GM10847 (cell line): Measurements from ENCODE around the gene ENPP1.

Source experiments
- POLR2A ChIP-seq: IDR thresholded peaks from 2 replicates; pipeline ENCODE4 v1.6.1; 2011; ENCODE audit not compliant: insufficient read length; ENCODE audit errors: extremely low read depth

ENPP1 gene

DNA sequence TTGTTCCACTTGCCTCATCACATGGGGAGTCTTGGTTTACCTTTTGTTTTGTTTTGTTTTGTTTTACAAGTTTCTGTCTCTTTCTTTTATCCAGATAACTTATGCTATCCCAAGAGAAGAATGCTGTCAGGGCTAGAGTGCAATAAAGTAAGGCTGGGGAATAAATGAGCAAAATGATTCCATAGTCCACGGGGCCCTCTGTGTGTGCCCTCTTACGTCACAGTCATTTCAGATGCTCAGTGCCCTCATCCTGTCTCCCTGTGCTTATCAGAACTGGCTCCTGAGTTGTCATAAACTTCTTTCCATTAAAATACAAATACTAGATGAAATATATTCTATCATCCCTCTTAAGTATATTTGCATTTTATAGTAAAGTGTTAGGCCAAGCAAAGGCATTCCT is 30.8 kb upstream of the ENPP1 start:
- no peak for TF ChIP-seq POLR2A

DNA sequence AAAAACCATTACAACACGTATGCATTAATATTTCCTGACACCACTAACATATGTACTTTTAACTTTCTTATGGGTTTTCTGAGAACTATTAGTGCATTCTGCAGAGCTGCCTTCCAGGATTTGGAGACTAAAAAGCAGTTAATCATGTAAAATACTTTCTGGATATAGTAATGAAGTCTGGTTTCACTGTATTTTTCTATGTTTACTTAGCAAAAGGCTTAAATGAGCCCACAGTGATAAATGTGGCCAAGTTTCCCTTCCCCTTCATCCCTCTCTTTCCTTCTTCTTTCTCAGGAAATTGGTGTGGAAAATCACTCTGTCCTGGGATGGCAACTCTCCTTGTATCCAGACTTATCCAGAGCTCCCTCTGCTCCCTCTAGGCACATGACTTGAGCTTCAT is 29.7 kb upstream of the ENPP1 start:
- TF ChIP-seq POLR2A, result no peak

DNA sequence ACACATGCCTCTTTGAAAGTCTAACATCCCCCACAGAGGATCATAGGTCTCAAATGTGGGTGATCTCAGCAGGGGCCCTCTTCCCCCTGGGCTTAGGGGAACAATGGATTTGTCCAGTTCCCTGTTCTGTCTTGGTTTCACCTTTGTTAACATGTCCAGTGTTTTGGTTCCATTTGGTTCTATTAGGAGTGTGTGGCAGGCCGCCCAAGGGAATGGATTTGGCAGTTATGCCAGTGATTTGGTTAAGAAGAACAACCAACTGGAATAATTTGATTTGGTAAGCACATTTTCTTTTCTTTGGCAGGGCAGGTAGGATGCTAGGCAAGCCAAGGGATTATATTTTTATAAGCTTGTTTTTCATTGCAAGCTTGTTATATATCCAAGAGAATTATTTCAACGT is 28.5 kb upstream of the ENPP1 start:
- no peak for TF ChIP-seq POLR2A

DNA sequence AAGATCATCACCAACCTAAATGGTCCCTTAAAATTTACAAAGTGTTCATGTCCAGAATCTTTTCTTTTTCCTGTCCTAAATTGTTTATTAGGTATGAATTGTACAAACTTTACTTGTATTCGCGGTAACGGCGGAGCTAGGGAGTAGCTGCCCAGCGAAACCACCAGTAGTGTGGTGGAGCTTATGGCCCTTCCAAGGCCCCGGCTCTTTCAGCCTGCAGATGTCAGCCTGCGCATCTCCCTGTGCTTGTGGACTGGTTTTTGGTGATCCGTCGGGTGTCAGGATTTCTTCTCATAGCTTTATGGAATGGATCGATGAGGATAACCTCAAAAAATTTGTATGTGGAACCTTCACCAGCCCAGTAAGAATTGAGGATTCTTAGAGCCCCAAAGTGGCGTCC is 27.2 kb upstream of the ENPP1 start:
- no peak for TF ChIP-seq POLR2A

DNA sequence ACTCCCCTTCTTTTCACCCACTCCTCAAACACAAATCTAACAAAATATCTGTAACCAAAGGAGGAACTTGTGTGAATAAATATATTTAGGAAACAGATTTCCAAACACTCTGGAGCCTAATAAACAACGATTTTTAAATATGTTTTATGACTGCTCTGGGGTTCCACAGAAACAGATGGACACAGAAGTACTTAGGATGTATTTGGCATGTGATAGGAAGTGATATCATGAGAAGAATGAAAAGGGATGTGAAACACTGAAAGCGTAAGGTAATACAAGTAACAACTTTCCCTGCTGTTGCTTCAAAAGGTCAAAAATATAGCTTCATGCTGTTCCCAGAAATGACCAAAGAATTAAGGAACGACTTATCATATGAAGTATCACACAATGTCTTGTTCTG is 26.1 kb upstream of the ENPP1 start:
- TF ChIP-seq POLR2A, result no peak

DNA sequence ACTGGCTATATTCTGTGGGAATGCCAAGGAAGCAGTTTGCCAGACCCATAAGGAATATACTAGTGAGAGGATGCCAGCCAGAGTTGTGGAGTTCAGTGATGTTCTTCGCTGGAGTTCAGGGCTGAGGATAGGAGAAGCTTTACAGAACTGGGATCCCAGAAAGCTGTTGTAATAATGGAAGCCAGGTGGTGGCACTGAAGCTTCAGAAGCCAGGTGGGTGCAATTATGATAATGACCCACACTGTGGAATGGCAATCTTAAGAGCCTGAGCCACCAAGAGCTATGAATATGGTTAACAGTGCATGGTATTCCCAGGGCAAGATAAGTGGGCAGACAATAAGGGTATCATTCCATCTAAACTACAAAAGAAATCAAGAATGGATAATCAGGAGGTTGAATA is 25.1 kb upstream of the ENPP1 start:
- no peak for TF ChIP-seq POLR2A

DNA sequence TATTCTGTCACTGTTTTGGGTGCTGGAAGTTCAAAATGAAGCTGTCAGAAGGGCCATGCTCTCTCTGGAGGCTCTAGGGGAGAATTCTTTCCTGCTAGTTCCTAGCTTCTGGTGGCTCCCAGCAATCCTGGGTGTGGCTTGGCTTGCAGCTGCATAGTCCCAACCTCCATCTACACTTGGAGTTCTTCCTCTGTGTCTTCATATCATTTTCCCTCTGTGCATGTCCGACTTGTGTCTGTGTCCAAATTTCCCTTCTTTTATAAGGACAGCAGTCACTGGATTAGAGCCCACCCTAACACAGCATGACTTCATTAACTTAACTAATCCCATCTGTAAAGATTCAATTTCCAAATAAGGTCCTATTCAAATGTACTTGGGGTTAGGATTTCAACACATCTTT is 23.3 kb upstream of the ENPP1 start:
- TF ChIP-seq POLR2A, result no peak

DNA sequence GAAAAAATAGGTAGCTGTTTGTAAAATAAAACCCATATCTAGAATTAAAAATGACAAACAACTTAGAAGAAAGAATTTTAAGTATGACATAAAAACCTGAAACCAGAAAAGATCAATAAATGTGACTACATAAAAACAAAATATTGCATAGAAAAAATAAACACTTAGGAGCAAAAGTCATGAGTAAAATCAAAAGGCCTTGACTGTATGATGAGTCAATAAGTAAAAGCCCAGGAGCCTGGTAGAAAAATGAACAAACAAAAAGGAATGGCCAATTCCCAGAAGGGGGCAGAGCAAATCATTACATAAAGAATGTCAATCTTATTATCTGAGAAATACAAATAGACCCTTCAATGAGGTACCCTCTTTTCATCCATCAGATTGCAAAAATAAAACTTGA is 20.7 kb upstream of the ENPP1 start:
- TF ChIP-seq POLR2A, result no peak

DNA sequence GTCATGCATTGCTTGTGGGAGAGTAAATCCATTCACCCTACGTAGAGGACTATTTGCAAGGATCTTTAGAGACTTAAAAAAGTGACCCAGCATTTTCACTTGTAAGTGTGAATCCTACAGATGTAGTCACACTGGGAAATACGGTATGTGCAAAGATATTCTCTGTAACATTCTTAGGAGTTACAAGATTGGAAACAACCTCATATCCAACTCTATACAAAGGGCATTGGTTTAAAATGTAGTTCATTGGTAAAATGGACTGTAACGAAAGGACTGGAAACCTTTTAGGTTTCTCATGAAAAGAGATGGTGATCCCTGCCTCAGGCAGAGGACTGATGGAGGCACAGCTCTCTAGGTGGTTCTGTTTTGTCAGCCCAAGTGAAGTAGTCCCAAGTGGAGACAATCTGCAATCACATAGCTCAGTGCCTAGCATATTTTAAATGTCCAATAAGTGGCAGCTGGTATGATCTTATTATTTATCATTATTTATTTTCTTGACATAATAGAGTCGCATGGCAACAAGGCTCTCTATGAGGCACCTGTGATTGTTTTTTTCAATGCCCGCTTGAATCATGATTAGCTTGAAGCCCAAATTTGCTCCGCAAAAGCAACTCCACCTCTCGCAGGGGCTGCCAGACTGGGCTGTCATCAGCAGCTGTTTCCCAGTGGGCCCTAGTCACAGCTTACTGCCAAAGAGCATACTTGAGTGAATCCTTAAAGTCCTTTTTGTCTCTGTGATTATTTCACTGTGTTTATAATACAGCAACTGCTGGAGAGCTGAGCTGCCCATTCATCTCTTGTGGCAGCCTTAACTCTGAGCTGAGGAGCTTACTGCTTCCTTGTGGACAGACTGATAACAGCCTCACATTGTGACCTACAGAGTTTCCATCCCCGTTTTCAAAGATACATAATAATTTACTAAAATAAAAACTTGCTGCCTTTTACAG is 19.8 kb upstream of the ENPP1 start:
- TF ChIP-seq POLR2A, result no peak

DNA sequence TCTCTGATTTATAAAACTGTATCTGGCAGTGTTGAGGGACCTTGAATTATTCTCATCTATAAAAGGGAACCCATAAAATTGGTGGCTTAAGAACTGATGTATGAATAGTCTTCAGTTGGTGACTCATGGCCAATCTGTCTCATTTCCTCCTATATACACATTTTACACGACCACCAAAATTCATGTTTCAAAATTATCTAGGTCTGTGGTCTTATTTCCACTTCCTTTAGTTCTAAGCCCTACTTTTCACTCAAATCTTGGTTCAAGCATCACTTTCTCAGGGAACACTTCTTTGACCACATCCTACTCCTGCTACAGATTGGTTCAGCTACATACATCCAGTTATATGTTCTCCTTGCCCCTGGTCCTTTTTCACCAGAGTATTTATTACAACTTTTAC is 18.6 kb upstream of the ENPP1 start:
- TF ChIP-seq POLR2A, result no peak

DNA sequence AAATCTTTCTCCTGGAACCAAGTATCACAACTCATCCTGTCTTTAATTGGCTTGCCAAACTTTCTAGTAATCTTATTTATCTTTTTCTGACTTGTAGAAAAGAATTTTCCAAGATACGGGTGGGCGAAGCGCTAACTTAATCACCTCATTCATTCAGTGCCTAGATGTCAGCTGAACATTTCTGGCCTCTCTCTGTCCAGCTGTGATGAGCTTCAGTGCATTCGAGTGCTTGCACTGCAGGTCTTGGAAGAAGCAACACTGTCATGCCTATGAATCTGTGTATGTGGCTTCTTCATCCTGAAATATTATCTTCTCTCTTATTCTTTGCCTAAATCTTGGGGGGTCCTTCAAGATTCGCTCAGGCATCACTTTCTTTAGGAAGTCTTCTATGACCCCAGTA is 16.3 kb upstream of the ENPP1 start:
- no peak for TF ChIP-seq POLR2A

DNA sequence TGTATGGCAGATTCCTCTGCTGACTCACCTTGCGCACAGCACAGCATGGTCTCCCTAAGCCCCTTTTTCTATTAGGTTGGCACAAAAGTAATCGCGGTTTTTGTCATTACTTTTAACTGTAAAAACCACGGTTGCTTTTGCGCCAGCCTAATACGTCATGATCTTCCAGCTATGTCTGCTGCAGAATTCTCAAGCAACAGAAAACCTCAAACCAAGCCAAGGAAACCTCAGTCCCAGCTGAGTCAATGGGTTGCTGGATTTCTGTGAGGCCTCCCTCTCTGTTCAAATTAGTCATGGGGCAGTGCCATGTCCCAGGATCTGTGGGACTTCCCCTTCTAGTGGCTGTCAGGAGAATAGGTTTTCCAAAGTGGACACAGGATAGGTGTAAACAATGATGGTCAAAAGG is 15.7 kb upstream of the ENPP1 start:
- no peak for TF ChIP-seq POLR2A

DNA sequence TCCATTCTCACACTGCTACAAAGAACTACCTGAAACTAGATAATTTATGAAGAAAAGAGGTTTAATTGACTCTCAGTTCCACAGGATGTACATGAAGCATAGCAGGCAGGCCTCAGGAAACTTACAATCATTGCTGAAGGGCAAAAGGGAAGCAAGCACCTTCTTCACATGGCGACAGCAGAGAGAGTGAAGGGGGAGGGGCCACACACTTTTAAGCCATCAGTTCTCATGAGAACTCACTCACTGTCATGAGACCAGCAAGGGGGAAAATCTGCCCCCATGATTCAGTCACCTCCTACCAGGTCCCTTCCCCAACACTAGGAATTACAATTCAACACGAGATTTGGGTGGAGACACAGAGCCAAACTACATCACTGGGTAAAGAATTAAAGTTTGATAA is 12.5 kb upstream of the ENPP1 start:
- no peak for TF ChIP-seq POLR2A

DNA sequence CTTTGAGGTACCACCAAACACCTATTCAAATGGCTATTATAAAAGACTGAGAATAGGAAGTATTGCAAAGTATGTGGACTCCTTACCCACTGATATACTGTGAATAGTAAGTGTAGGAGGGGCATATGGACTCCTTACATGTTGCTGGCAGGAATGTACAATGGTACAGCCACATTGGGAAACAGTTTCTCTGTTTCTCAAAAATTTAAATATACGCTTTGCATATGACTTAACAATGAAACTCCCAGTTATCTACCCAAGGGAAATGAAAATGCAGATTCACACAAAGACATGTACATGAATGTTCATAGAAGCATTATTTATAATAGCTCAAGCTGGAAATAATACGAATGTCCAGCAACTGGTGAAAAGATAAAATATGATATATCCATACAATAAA is 5.5 kb upstream of the ENPP1 start:
- TF ChIP-seq POLR2A, result no peak

DNA sequence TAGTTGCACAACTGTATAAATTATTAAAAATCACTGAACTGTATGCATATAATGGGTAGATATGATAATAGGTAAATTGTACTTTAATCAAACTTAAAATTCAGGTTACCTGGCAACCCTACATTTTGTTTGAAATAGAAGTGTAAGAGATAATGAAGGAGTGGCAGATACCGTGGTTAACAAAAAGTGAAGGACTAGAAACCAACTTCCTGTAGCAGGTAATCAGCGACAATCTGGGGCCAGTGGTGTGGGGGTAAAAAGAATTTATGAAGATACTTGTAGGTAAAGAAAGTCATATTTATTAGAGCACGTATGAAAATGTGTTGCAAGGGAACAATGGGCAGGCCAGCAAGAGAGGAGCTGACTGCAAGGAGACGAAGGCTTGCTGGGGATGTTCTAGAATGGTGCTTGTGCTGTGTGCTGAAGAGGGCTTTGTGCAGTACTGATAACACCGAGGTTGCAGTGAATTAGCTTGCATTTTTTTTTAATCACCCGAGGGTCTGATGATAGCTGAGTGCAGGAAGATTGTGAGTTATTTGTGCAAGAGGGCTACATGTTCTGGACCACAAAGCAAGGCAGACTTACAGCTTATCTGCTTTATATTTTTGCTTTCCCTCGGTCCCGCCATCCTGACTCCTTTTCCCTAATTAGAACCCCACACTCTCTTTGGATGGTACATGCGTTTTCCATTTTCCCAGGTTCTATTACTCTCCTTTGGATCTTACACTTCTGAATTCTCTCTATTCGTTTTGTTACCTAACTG is 4.6 kb upstream of the ENPP1 start:
- TF ChIP-seq POLR2A, result no peak

DNA sequence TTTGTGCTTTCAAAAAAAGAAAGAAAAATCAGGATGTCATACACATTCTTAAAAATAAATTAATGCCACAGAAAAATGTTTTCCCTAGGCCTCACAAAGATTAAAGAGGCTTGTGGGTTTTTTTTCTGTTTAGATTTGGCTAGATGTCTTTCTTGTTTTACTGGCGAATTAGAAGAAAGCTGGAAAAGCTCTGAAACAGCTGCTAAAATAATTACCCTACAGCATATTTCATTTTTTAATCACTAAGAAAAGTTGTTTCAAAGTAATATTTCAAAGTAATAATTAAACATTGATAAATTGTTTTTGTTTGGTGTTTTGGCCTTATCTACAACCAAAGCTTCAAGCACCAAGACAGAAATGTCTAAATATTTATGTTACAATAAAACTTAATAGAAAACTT is 3.7 kb upstream of the ENPP1 start:
- no peak for TF ChIP-seq POLR2A
